ENCODE data around the gene AFAP1.

DNA sequence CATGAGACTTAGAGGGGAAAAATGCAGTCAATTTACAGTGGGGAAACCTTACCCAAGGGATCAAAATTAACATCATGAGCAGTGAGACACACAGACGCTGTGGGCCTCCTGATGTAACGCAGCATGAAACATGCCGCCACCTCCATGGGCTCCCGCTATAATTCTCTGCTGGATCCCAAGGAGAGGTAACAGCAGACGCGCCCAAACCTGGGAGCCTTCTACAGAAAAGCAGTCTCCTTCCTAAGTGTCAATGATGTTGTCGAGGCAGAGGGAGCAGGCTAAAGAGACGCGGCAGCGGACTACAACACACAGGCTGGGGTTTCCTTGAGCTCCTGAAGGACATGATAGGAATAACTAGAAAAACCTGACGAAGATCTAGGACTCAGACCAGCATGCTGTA is 142.3 kb downstream of the AFAP1 start:
- no peak for TF ChIP-seq POLR2A (IDR thresholded peaks at IDR 0.05)
- TF ChIP-seq, protein P1, sequence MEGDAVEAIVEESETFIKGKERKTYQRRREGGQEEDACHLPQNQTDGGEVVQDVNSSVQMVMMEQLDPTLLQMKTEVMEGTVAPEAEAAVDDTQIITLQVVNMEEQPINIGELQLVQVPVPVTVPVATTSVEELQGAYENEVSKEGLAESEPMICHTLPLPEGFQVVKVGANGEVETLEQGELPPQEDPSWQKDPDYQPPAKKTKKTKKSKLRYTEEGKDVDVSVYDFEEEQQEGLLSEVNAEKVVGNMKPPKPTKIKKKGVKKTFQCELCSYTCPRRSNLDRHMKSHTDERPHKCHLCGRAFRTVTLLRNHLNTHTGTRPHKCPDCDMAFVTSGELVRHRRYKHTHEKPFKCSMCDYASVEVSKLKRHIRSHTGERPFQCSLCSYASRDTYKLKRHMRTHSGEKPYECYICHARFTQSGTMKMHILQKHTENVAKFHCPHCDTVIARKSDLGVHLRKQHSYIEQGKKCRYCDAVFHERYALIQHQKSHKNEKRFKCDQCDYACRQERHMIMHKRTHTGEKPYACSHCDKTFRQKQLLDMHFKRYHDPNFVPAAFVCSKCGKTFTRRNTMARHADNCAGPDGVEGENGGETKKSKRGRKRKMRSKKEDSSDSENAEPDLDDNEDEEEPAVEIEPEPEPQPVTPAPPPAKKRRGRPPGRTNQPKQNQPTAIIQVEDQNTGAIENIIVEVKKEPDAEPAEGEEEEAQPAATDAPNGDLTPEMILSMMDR (IDR thresholded peaks at IDR 0.05), result no peak

Data from Peyer's patch (tissue), 4 donors.